DND-41 (cell line): ENCODE data around the gene RADIL.

Experiments
- CTCF ChIP-seq: IDR thresholded peaks from 2 replicates; pipeline ENCODE4 v1.5.1; 2012; ENCODE audit warnings: borderline replicate concordance, low read length, moderate library complexity, mild to moderate bottlenecking; ENCODE audit not compliant: poor library complexity, severe bottlenecking; ENCODE audit errors: extremely low read depth
- EZH2 ChIP-seq: IDR thresholded peaks from 3 replicates; pipeline ENCODE4 v1.6.1; 2012; ENCODE audit warnings: borderline replicate concordance, low read depth, mild to moderate bottlenecking, moderate library complexity, low read length, inconsistent platforms; ENCODE audit not compliant: severe bottlenecking

GRCh38 chr7:4788627-4789189 lies 94.8 kb downstream of the RADIL start:
- TF ChIP-seq CTCF (no peak), EZH2 (no peak)
